Retinal pigment epithelial cell (primary cell): ENCODE results near the gene FAH.

ENCODE experiments used
- DNase-seq: peaks from one replicate; pipeline ENCODE4 v3.0.0-alpha.2; 2010; ENCODE audit warnings: low read depth
- H3K4me3 ChIP-seq: 2 replicates; pipeline ENCODE4 v1.5.1; 2011; ENCODE audit warnings: mild to moderate bottlenecking, low read length, control low read depth, moderate library complexity
- TF ChIP-seq, protein P1 (sequence below): conservative IDR thresholded peaks from 2 replicates; pipeline ENCODE4 v1.5.1; 2011; ENCODE audit warnings: low read depth, low read length, control low read depth, inconsistent platforms

The FAH gene

DNA sequence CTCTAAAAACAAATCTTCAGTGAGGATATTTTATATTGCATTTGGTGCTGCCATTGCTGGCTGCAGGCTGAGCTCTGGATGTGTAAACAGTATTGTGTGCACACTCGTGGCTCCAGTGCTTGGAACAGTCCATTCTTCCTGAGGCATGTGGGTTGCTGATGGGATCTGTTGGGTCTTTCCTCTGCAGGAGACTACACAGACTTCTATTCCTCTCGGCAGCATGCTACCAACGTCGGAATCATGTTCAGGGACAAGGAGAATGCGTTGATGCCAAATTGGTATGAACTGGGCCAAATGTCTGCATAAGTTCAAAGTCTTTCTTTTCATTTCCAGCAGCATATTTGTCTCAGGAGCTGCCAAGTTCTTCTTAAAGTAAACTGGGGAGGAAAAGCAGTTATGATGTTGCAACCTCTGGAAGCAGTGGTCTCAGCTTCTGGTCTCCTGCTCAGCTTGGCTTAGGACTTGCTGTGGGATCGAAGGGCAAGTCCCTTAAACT, 9.3 kb downstream of the FAH start:
- H3K4me3 ChIP-seq, result no peak overlapping the region
- TF ChIP-seq, protein P1, sequence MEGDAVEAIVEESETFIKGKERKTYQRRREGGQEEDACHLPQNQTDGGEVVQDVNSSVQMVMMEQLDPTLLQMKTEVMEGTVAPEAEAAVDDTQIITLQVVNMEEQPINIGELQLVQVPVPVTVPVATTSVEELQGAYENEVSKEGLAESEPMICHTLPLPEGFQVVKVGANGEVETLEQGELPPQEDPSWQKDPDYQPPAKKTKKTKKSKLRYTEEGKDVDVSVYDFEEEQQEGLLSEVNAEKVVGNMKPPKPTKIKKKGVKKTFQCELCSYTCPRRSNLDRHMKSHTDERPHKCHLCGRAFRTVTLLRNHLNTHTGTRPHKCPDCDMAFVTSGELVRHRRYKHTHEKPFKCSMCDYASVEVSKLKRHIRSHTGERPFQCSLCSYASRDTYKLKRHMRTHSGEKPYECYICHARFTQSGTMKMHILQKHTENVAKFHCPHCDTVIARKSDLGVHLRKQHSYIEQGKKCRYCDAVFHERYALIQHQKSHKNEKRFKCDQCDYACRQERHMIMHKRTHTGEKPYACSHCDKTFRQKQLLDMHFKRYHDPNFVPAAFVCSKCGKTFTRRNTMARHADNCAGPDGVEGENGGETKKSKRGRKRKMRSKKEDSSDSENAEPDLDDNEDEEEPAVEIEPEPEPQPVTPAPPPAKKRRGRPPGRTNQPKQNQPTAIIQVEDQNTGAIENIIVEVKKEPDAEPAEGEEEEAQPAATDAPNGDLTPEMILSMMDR, result no peak
- no peak for DNase-seq

DNA sequence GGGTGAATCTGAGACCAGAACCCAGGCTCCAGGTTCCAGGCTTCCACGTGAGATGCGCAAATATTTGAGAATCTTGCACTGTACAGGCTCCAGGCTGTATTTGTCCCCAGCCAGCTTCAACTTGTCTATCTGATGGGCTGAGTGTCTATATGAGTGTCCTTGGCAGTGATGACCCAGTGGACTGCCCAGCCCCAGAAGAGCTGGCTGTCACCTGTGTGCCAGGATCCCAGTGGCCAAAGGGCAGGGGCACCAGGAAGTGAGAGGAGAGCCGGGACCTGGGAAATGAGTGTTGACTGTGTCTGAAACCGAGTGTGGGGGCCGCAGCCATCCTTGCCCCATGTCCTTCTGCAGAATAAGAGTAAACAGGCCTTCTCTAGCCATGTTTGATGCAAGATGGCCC, 10.4 kb downstream of the FAH start:
- no peak overlapping the region for H3K4me3 ChIP-seq
- TF ChIP-seq, protein P1, result no peak
- no peak for DNase-seq

DNA sequence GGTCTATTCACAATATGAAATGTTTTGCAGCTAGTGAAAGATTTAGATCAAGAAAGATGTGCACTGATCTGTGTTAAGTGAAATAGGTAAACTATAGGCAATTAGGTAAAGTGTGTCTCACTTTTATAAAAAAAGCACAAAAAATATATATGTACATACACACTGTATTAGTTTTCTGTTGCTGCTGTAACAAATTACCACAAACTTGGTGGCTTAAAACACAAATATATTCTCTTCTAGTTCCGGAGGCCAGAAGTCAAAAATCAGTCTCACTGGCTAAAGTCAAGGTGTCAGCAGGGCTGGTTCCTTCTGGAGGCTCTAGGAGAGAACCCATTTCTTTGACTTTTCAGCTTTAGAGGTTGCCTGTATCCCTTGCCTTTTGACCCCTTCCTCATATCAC, 11.1 kb downstream of the FAH start:
- no peak for DNase-seq
- TF ChIP-seq, protein P1, result no peak
- H3K4me3 ChIP-seq, result no peak overlapping the region

DNA sequence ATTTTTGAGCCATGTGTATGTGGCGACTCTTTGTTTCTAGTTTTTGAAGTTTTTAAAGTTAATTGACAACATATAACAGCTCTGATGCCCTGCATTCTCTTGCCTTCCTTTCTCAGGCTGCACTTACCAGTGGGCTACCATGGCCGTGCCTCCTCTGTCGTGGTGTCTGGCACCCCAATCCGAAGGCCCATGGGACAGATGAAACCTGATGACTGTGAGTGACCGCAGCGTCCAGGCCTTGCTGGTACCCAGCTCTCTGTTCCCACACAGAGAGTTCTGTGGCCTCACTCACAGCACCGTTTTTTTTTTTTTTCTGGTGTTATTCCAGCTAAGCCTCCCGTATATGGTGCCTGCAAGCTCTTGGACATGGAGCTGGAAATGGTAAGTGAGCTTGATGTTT, 15.1 kb downstream of the FAH start:
- no peak for DNase-seq
- no peak overlapping the region for H3K4me3 ChIP-seq
- TF ChIP-seq, protein P1, result no peak

DNA sequence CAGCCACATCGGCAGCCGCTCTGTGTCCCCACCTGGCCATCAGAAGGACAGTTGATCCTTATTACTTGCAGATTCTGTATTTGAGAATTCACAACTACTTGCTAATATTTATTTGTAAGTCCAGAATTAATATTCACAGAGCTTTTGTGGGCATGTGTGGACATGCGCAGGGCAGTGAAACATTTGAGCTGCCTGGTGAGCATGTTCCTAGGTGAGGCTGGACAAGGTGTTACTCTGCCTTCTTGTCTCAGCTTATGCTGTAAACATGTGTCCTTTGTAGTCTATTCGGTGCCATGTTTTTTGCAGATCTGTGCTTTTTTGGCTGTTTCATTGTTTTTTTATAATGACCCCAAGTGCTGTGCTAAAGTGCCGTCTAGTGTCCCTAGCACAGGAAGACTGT, 15.6 kb downstream of the FAH start:
- no peak for DNase-seq
- no peak overlapping the region for H3K4me3 ChIP-seq
- TF ChIP-seq, protein P1, result no peak

DNA sequence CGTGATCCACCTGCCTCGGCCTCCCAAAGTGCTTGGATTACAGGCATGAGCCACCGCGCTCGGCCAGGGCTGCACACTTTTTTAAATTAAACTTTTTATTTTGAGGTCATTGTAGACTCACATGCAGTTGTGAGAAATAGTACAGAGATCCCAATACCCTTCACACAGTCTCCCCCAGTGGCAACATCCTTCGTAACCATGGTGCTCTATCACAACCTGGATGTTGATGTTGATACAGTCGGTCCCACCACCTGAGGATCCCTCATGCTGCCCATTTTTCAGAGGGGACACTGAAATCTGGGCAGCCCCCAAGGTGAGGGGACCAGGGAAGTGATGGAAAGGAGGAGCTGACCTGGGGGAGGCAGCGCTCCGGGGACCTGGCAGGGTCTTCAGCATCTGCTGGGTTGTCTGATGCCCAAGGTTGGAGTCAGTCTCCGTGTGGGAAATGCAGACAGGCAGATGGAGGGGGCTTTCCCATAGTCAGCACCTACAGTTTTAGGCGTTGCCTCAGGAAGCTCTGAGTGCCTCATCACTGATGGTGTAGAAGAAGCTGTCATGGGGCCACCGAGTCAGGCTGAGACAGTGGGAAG, 17.1 kb downstream of the FAH start:
- TF ChIP-seq, protein P1, result no peak
- no peak for DNase-seq
- H3K4me3 ChIP-seq, result no peak overlapping the region

DNA sequence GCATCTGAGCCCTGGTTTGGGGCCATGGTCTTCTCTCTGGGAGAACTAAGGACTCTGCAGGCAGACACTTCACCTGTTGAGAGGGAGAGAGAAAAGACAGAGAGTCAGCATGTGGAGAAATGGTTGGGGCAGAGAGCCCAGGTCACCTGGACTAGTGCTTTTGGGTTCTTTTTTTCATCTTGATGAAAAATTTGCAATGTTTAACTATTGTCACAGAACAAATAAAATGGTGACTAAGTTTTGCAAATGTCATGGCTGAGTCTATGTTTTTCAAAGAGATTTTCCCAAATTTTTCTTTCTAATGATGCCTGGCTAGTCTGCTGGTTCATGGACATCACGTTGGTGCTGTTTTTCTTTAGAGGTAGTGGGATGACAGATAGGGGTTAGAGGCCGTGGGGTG, 17.8 kb downstream of the FAH start:
- DNase-seq, result no peak
- TF ChIP-seq, protein P1, result no peak
- H3K4me3 ChIP-seq, result no peak overlapping the region
